ENCODE results near the gene AKT3. TPM values are rescaled to one million over a fixed set of nuclear protein-coding genes. Genes with fewer than 3 reads are reported as not detected.

Gene AKT3
- total and polyA plus RNA-seq, 2 donors (not counting 1 experiment from before 2014, with no cell fraction given): 37.8 to 42.0 TPM

- Histone ChIP-seq H3K27me3 (ENCODE audit: control insufficient read depth, insufficient read depth, low read length) (no peaks in the 10 kb centered on the region), H3K4me1 (ENCODE audit: control insufficient read depth, extremely low read depth, insufficient read depth, low read length) (peaks cover 11% of the 10 kb centered on the region), H3K9me3 (ENCODE audit: control insufficient read depth, insufficient read depth, low read depth, low read length) (no peaks in the 10 kb centered on the region), H3K4me3 (replicated peaks in 1 of 4; ENCODE audit: control extremely low read depth in 1 of 4, insufficient read depth in 1 of 4, low read depth in 3 of 4, low read length in 4 of 4) (no peak overlapping the region), H3K36me3 (ENCODE audit: control insufficient read depth, insufficient read depth, low read length) (no peaks in the 10 kb centered on the region), H4K20me1 (ENCODE audit: control insufficient read depth, extremely low read depth, insufficient read depth, low read length) (no peaks in the 10 kb centered on the region), H3K4me2 (ENCODE audit: extremely low read depth, insufficient read depth, low read length) (peak overlapping the region; percentile 23), H3K9ac (ENCODE audit: insufficient read depth, low read length) (no peak overlapping the region), H3K79me2 (ENCODE audit: control insufficient read depth, insufficient read depth, low read length) (peaks cover 44% of the 10 kb centered on the region), H2AFZ (ENCODE audit: low read length) (no peak overlapping the region), H3K27ac (ENCODE audit: insufficient read depth, low read length) (no peak overlapping the region)
- DNase-seq (ENCODE audit: low read depth in 2 of 2): peak; percentile 64 to 72
- TF ChIP-seq EZH2 (IDR thresholded peaks at IDR 0.05; ENCODE audit: low read length, missing control alignments): no peak
- no peak for TF ChIP-seq CTCF (conservative IDR thresholded peaks at IDR 0.05 in 1 of 2, IDR thresholded peaks at IDR 0.05 in 1 of 2; ENCODE audit: low read depth in 1 of 2, low read length in 2 of 2)
Observed at GRCh38 chr1:243841507-243841906, 8.5 kb downstream of the AKT3 start.

GRCh38 chr1:243837907-243838535, 12.0 kb downstream of the AKT3 start:
- peaks cover 11% of the 10 kb centered on the region for H3K4me1 ChIP-seq (ENCODE audit: control insufficient read depth, extremely low read depth, insufficient read depth, low read length)
- no peaks in the 10 kb centered on the region for H3K36me3 ChIP-seq (ENCODE audit: control insufficient read depth, insufficient read depth, low read length)
- no peak overlapping the region for H2AFZ ChIP-seq (ENCODE audit: low read length)
- TF ChIP-seq EZH2 (IDR thresholded peaks at IDR 0.05; ENCODE audit: low read length, missing control alignments): no peak
- no peak for TF ChIP-seq CTCF (conservative IDR thresholded peaks at IDR 0.05 in 1 of 2, IDR thresholded peaks at IDR 0.05 in 1 of 2; ENCODE audit: low read depth in 1 of 2, low read length in 2 of 2)
- no peak overlapping the region for H3K27ac ChIP-seq (ENCODE audit: insufficient read depth, low read length)
- no peak overlapping the region for H3K4me2 ChIP-seq (ENCODE audit: extremely low read depth, insufficient read depth, low read length)
- peaks cover 24% of the 10 kb centered on the region for H3K79me2 ChIP-seq (ENCODE audit: control insufficient read depth, insufficient read depth, low read length)
- no peaks in the 10 kb centered on the region for H3K27me3 ChIP-seq (ENCODE audit: control insufficient read depth, insufficient read depth, low read length)
- H4K20me1 ChIP-seq (ENCODE audit: control insufficient read depth, extremely low read depth, insufficient read depth, low read length): no peaks in the 10 kb centered on the region
- H3K9ac ChIP-seq (ENCODE audit: insufficient read depth, low read length): no peak overlapping the region
- no peak for DNase-seq (ENCODE audit: low read depth in 2 of 2)
- no peaks in the 10 kb centered on the region for H3K9me3 ChIP-seq (ENCODE audit: control insufficient read depth, insufficient read depth, low read depth, low read length)
- no peak overlapping the region for H3K4me3 ChIP-seq (replicated peaks in 1 of 4; ENCODE audit: control extremely low read depth in 1 of 4, insufficient read depth in 1 of 4, low read depth in 3 of 4, low read length in 4 of 4)

- Histone ChIP-seq H3K4me1 (ENCODE audit: control insufficient read depth, extremely low read depth, insufficient read depth, low read length) (no peaks in the 10 kb centered on the region), H4K20me1 (ENCODE audit: control insufficient read depth, extremely low read depth, insufficient read depth, low read length) (no peaks in the 10 kb centered on the region), H3K27me3 (ENCODE audit: control insufficient read depth, insufficient read depth, low read length) (no peaks in the 10 kb centered on the region), H3K9ac (ENCODE audit: insufficient read depth, low read length) (no peak overlapping the region), H3K9me3 (ENCODE audit: control insufficient read depth, insufficient read depth, low read depth, low read length) (no peaks in the 10 kb centered on the region), H2AFZ (ENCODE audit: low read length) (no peak overlapping the region), H3K27ac (ENCODE audit: insufficient read depth, low read length) (no peak overlapping the region), H3K4me2 (ENCODE audit: extremely low read depth, insufficient read depth, low read length) (no peak overlapping the region), H3K79me2 (ENCODE audit: control insufficient read depth, insufficient read depth, low read length) (peaks cover 8% of the 10 kb centered on the region), H3K36me3 (ENCODE audit: control insufficient read depth, insufficient read depth, low read length) (peaks cover 1% of the 10 kb centered on the region), H3K4me3 (replicated peaks in 1 of 4; ENCODE audit: control extremely low read depth in 1 of 4, insufficient read depth in 1 of 4, low read depth in 3 of 4, low read length in 4 of 4) (no peak overlapping the region)
- TF ChIP-seq EZH2 (IDR thresholded peaks at IDR 0.05; ENCODE audit: low read length, missing control alignments): no peak
- no peak for TF ChIP-seq CTCF (conservative IDR thresholded peaks at IDR 0.05 in 1 of 2, IDR thresholded peaks at IDR 0.05 in 1 of 2; ENCODE audit: low read depth in 1 of 2, low read length in 2 of 2)
- no peak for DNase-seq (ENCODE audit: low read depth in 2 of 2)
Observed at GRCh38 chr1:243834130-243834529, 15.9 kb downstream of the AKT3 start.

Measured in fibroblast of lung (primary cell).